ENCODE data around the gene RCBTB1.

- no peak for TF ChIP-seq TAF1 (IDR thresholded peaks at IDR 0.05; ENCODE audit: low read depth)
- TF ChIP-seq RAD21 (IDR thresholded peaks at IDR 0.05; ENCODE audit: low read depth): no peak
- TF ChIP-seq MAX (IDR thresholded peaks at IDR 0.05): no peak
- TF ChIP-seq YY1 (IDR thresholded peaks at IDR 0.05; ENCODE audit: low read depth): no peak
- no peak for TF ChIP-seq REST (IDR thresholded peaks at IDR 0.05; ENCODE audit: low read depth)
- TF ChIP-seq USF1 (IDR thresholded peaks at IDR 0.05): no peak
- TF ChIP-seq EGR1 (IDR thresholded peaks at IDR 0.05): no peak
- TF ChIP-seq TEAD4 (IDR thresholded peaks at IDR 0.05): no peak
- TF ChIP-seq TCF12 (IDR thresholded peaks at IDR 0.05; ENCODE audit: low read depth): no peak
- TF ChIP-seq CEBPB (IDR thresholded peaks at IDR 0.05): no peak
- TF ChIP-seq FOXM1 (IDR thresholded peaks at IDR 0.05; ENCODE audit: borderline replicate concordance, low read depth): no peak
- TF ChIP-seq CREB1 (IDR thresholded peaks at IDR 0.05; ENCODE audit: low read depth): no peak
- no peak for TF ChIP-seq NFIC (IDR thresholded peaks at IDR 0.05)
- no peak for TF ChIP-seq ZBTB7A (IDR thresholded peaks at IDR 0.05; ENCODE audit: low read depth)
These were observed 46.0 kb downstream of the RCBTB1 start for GRCh38 chr13:49539313-49539712.

Measured in Ishikawa (cell line).